ENCODE measurements around the gene AKAP11. TPM values are rescaled to one million over a fixed set of nuclear protein-coding genes. Genes with fewer than 3 reads are reported as not detected.

Gene AKAP11
- polyA plus RNA-seq, 1 donor (not counting 4 experiments of a cell fraction or from before 2014, with no cell fraction given), result 17.4 TPM

DNA sequence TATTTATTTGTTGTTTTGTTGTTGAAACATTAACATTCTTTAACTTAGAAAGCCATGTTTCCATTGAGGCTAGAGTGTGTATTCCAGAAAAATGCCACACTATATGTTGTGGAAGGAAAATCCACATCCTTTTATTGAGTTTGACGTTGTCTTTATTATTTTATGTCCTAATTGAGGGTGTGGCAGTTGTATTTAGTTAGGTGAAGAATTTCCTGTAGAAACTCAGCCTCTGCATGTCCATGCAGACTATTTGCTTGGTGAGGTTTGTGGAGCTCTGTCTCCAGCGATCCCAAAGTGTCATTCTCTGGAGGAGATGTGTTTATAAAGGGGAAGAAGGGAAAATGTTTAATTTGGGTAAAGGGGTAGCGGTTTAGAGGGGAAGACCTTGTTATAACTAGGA, 46.6 kb downstream of the AKAP11 start:
- no peaks in the 10 kb centered on the region for H3K9me1 ChIP-seq (ENCODE audit: control insufficient read depth, extremely low read depth, insufficient read depth, low read length)
- TF ChIP-seq, protein P1, sequence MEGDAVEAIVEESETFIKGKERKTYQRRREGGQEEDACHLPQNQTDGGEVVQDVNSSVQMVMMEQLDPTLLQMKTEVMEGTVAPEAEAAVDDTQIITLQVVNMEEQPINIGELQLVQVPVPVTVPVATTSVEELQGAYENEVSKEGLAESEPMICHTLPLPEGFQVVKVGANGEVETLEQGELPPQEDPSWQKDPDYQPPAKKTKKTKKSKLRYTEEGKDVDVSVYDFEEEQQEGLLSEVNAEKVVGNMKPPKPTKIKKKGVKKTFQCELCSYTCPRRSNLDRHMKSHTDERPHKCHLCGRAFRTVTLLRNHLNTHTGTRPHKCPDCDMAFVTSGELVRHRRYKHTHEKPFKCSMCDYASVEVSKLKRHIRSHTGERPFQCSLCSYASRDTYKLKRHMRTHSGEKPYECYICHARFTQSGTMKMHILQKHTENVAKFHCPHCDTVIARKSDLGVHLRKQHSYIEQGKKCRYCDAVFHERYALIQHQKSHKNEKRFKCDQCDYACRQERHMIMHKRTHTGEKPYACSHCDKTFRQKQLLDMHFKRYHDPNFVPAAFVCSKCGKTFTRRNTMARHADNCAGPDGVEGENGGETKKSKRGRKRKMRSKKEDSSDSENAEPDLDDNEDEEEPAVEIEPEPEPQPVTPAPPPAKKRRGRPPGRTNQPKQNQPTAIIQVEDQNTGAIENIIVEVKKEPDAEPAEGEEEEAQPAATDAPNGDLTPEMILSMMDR (optimal IDR thresholded peaks at IDR 0.05 in 1 of 3, IDR thresholded peaks at IDR 0.05 in 1 of 3, conservative IDR thresholded peaks at IDR 0.05 in 1 of 3; ENCODE audit: extremely low read depth in 1 of 3, insufficient read depth in 2 of 3, low read length in 3 of 3), result no peak
- TF ChIP-seq EZH2 (IDR thresholded peaks at IDR 0.05; ENCODE audit: low read length), result no peak
- no peak overlapping the region for H3K4me2 ChIP-seq (ENCODE audit: control insufficient read depth, extremely low read depth, insufficient read depth, low read depth, low read length)
- H2AFZ ChIP-seq (ENCODE audit: control insufficient read depth, low read length), result no peak overlapping the region
- FAIRE-seq (no peak), DNase-seq (ENCODE audit: low read depth, low spot score) (no peak)
- no peaks in the 10 kb centered on the region for H3K79me2 ChIP-seq (ENCODE audit: control insufficient read depth, insufficient read depth, low read length)
- H3K4me3 ChIP-seq (ENCODE audit: control insufficient read depth in 2 of 3, extremely low read depth in 1 of 3, insufficient read depth in 2 of 3, low read depth in 1 of 3, low read length in 3 of 3), result no peak overlapping the region
- H4K20me1 ChIP-seq (ENCODE audit: control insufficient read depth, extremely low read depth, insufficient read depth, low read length), result no peaks in the 10 kb centered on the region
- H3K27me3 ChIP-seq (ENCODE audit: control insufficient read depth, extremely low read depth, insufficient read depth, low read length), result no peaks in the 10 kb centered on the region
- peaks cover 0 to 3% of the 10 kb centered on the region in 2 experiments for H3K36me3 ChIP-seq (ENCODE audit: control insufficient read depth in 2 of 2, extremely low read depth in 1 of 2, insufficient read depth in 2 of 2, low read length in 2 of 2)
- H3K9me3 ChIP-seq (ENCODE audit: control insufficient read depth, low read depth, low read length), result no peaks in the 10 kb centered on the region
- dilution Hi-C loops (cut with MboI; ENCODE audit: extremely low pct_ligation_motif_present, low sequenced_read_pairs), result no loop called here
- no peak overlapping the region for H3K9ac ChIP-seq (ENCODE audit: control insufficient read depth, extremely low read depth, insufficient read depth, low read length)
- peaks cover 4% of the 10 kb centered on the region for H3K4me1 ChIP-seq (ENCODE audit: control insufficient read depth, extremely low read depth, insufficient read depth, low read length)
- no peak overlapping the region for H3K27ac ChIP-seq (ENCODE audit: control insufficient read depth, insufficient read depth, low read length)

DNA sequence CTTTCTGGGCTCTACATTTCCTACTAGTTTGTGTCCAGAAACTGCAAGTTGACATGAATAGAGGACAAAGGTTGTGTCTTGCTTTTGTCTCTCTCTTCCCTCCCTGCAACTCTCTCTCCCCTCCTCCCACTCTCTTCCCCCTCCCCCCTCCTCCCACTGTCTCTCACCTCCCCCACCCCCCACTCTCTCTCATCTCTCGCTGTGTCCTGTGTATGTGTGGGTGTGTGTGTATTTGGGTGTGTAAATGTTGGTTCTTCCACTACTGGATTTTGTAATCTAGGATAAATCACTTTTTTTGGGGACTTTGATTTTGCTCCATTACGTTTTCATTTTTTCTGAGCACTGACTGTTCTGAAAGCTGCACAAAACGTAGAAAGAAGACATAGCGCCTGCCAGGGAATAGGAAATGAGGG, 48.4 kb downstream of the AKAP11 start:
- H3K4me3 ChIP-seq (ENCODE audit: control insufficient read depth in 2 of 3, extremely low read depth in 1 of 3, insufficient read depth in 2 of 3, low read depth in 1 of 3, low read length in 3 of 3), result no peak overlapping the region
- H3K79me2 ChIP-seq (ENCODE audit: control insufficient read depth, insufficient read depth, low read length), result no peaks in the 10 kb centered on the region
- H3K4me1 ChIP-seq (ENCODE audit: control insufficient read depth, extremely low read depth, insufficient read depth, low read length), result peaks cover 4% of the 10 kb centered on the region
- H4K20me1 ChIP-seq (ENCODE audit: control insufficient read depth, extremely low read depth, insufficient read depth, low read length), result no peaks in the 10 kb centered on the region
- no peak overlapping the region for H2AFZ ChIP-seq (ENCODE audit: control insufficient read depth, low read length)
- H3K9me1 ChIP-seq (ENCODE audit: control insufficient read depth, extremely low read depth, insufficient read depth, low read length), result no peaks in the 10 kb centered on the region
- FAIRE-seq (no peak), DNase-seq (ENCODE audit: low read depth, low spot score) (no peak)
- H3K36me3 ChIP-seq (ENCODE audit: control insufficient read depth in 2 of 2, extremely low read depth in 1 of 2, insufficient read depth in 2 of 2, low read length in 2 of 2), result peaks cover 0 to 3% of the 10 kb centered on the region in 2 experiments
- H3K9ac ChIP-seq (ENCODE audit: control insufficient read depth, extremely low read depth, insufficient read depth, low read length), result no peak overlapping the region
- TF ChIP-seq, protein P1 (optimal IDR thresholded peaks at IDR 0.05 in 1 of 3, IDR thresholded peaks at IDR 0.05 in 1 of 3, conservative IDR thresholded peaks at IDR 0.05 in 1 of 3; ENCODE audit: extremely low read depth in 1 of 3, insufficient read depth in 2 of 3, low read length in 3 of 3), result no peak
- TF ChIP-seq EZH2 (IDR thresholded peaks at IDR 0.05; ENCODE audit: low read length), result no peak
- H3K27ac ChIP-seq (ENCODE audit: control insufficient read depth, insufficient read depth, low read length), result no peak overlapping the region
- dilution Hi-C loops (cut with MboI; ENCODE audit: extremely low pct_ligation_motif_present, low sequenced_read_pairs), result no loop called here
- no peaks in the 10 kb centered on the region for H3K27me3 ChIP-seq (ENCODE audit: control insufficient read depth, extremely low read depth, insufficient read depth, low read length)
- H3K4me2 ChIP-seq (ENCODE audit: control insufficient read depth, extremely low read depth, insufficient read depth, low read depth, low read length), result no peak overlapping the region
- H3K9me3 ChIP-seq (ENCODE audit: control insufficient read depth, low read depth, low read length), result no peaks in the 10 kb centered on the region
